ENCODE measurements around the gene EVC.

The EVC gene

DNA sequence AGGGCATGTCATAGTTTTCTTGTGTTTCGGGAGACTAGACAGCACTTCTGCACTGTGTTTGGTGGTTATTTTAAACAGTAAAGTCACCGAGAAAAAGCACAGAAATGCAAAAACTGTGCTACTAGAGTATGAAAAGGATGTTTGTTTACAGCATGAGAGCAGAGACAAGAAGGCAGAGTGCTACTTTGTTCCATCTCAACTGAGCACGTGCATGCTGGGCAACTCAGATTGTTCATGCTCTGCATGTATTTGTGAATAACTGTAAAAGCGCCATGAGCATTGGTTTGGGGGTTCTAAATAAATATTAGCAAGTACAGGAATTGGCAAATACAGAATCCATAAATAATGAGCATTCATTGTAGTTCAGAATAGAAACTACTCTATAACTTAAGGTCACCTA is 7.4 kb downstream of the EVC start:
- CTCF ChIA-PET = no interaction called here
- no peak for TF ChIP-seq ARNT (IDR thresholded peaks at IDR 0.05)
- TF ChIP-seq HDGF (IDR thresholded peaks at IDR 0.05; ENCODE audit: borderline replicate concordance) = no peak
- no peak for TF ChIP-seq NFRKB (IDR thresholded peaks at IDR 0.05)
- TF ChIP-seq L3MBTL2 (conservative IDR thresholded peaks at IDR 0.05) = no peak
- no peak for TF ChIP-seq SP1 (IDR thresholded peaks at IDR 0.05)
- no peak for TF ChIP-seq FOXK2 (IDR thresholded peaks at IDR 0.05)
- no peak for TF ChIP-seq ZNF384 (IDR thresholded peaks at IDR 0.05)
- TF ChIP-seq ELF4 (IDR thresholded peaks at IDR 0.05) = no peak
- TF ChIP-seq SUZ12 (IDR thresholded peaks at IDR 0.05) = no peak
- no peak for TF ChIP-seq FOXA1 (IDR thresholded peaks at IDR 0.05)
- TF ChIP-seq TARDBP (IDR thresholded peaks at IDR 0.05) = no peak
- no peak for DNase-seq (ENCODE audit: extremely low spot score)
- POLR2A ChIA-PET = no interaction called here

- DNase-seq (ENCODE audit: extremely low spot score) = no peak
- no peak for TF ChIP-seq FOXA1 (IDR thresholded peaks at IDR 0.05)
- no peak for TF ChIP-seq FOXK2 (IDR thresholded peaks at IDR 0.05)
- TF ChIP-seq BHLHE40 (IDR thresholded peaks at IDR 0.05; ENCODE audit: borderline replicate concordance) = no peak
- TF ChIP-seq ELF4 (IDR thresholded peaks at IDR 0.05) = no peak
- no peak for TF ChIP-seq LEF1 (IDR thresholded peaks at IDR 0.05; ENCODE audit: borderline replicate concordance)
- no peak for TF ChIP-seq TARDBP (IDR thresholded peaks at IDR 0.05)
- no peak for TF ChIP-seq SUZ12 (IDR thresholded peaks at IDR 0.05)
- TF ChIP-seq ARNT (IDR thresholded peaks at IDR 0.05) = no peak
- no peak for TF ChIP-seq PKNOX1 (IDR thresholded peaks at IDR 0.05)
- no peak for TF ChIP-seq ZNF384 (IDR thresholded peaks at IDR 0.05)
- no peak for TF ChIP-seq NFRKB (IDR thresholded peaks at IDR 0.05)
- TF ChIP-seq HDGF (IDR thresholded peaks at IDR 0.05; ENCODE audit: borderline replicate concordance) = no peak
- no peak for TF ChIP-seq SP1 (IDR thresholded peaks at IDR 0.05)
- no peak for TF ChIP-seq FOXM1 (IDR thresholded peaks at IDR 0.05; ENCODE audit: borderline replicate concordance)
- TF ChIP-seq L3MBTL2 (conservative IDR thresholded peaks at IDR 0.05) = no peak
- no peak for TF ChIP-seq CTBP1 (IDR thresholded peaks at IDR 0.05; ENCODE audit: borderline replicate concordance)
- POLR2A ChIA-PET = interaction anchor here (0.5 kb wide), 1 partner anchor 297 kb away, joined by 3 read pairs; no protein-coding TSS in a partner anchor
- CTCF ChIA-PET = no interaction called here
These were observed 8.5 kb downstream of the EVC start for GRCh38 chr4:5719350-5720055.

DNA sequence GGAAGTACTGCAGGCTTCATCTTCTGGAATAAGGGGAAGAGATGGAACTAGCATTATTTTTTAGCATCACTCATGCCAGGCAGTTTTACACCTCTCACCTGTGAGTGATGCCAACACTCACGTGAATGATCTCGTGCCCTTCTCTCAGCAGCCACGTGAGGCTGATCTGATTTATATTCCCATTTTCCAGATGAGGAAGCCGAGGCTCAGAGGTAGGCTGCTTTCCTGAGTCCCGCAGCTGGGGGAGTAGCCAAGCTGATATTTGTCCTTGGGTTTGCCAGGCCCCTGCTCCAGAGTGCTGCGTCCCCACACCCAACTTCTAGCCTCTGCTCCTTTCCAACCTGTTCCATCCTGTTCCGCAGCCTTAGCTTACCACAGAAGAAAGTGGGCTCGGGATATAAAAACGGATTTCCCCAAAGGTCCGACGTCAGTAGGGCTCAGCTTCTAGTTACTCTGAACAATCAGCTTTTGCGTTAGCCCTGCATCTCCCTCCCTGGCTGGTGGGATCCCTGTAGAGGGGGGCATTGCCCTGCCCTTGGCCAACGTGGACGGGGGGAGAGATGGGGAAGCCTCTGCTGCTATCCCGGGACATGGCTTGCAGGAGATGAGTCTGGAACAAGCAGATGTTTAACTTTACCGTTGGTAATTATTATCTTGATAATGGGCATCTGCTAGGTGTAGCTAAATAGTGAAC is 9.3 kb downstream of the EVC start:
- no peak for DNase-seq (ENCODE audit: extremely low spot score)
- TF ChIP-seq FOXM1 (IDR thresholded peaks at IDR 0.05; ENCODE audit: borderline replicate concordance) = no peak
- no peak for TF ChIP-seq ARNT (IDR thresholded peaks at IDR 0.05)
- TF ChIP-seq FOXA1 (IDR thresholded peaks at IDR 0.05) = no peak
- TF ChIP-seq CTBP1 (IDR thresholded peaks at IDR 0.05; ENCODE audit: borderline replicate concordance) = no peak
- no peak for TF ChIP-seq L3MBTL2 (conservative IDR thresholded peaks at IDR 0.05)
- TF ChIP-seq FOXK2 (IDR thresholded peaks at IDR 0.05) = no peak
- no peak for TF ChIP-seq ZNF384 (IDR thresholded peaks at IDR 0.05)
- TF ChIP-seq NFRKB (IDR thresholded peaks at IDR 0.05) = no peak
- no peak for TF ChIP-seq ELF4 (IDR thresholded peaks at IDR 0.05)
- TF ChIP-seq TARDBP (IDR thresholded peaks at IDR 0.05) = no peak
- no peak for TF ChIP-seq SP1 (IDR thresholded peaks at IDR 0.05)
- no peak for TF ChIP-seq HDGF (IDR thresholded peaks at IDR 0.05; ENCODE audit: borderline replicate concordance)
- TF ChIP-seq PKNOX1 (IDR thresholded peaks at IDR 0.05) = no peak
- ChIA-PET POLR2A (no interaction called here), CTCF (no interaction called here)

DNA sequence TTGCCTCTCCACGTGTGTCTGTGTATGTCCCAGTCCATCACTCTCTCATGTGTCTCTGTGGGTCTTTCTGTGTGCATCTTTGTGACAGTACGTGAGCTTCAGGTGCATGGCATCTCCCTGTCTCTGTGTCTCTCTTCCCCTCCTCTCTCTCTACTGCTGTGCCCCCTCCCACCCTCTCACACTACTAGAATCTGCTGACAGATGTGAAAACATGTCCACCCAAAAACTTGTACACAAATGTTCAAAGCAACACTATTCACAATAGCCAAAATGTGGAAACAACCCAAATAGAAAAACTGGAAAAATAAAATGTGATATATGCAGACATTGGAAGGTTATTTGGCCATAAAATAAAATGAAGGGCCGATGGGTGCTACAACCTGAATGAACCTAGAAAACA is 10.0 kb downstream of the EVC start:
- ChIA-PET POLR2A (no interaction called here), CTCF (no interaction called here)
- no peak for DNase-seq (ENCODE audit: extremely low spot score)
- TF ChIP-seq LEF1 (IDR thresholded peaks at IDR 0.05; ENCODE audit: borderline replicate concordance) = no peak
- no peak for TF ChIP-seq SP1 (IDR thresholded peaks at IDR 0.05)
- TF ChIP-seq FOXM1 (IDR thresholded peaks at IDR 0.05; ENCODE audit: borderline replicate concordance) = no peak

GRCh38 chr4:5721923-5722322 is 10.9 kb downstream of the EVC start:
- no peak for TF ChIP-seq SUZ12 (IDR thresholded peaks at IDR 0.05)
- TF ChIP-seq L3MBTL2 (conservative IDR thresholded peaks at IDR 0.05) = no peak
- no peak for TF ChIP-seq SP1 (IDR thresholded peaks at IDR 0.05)
- no peak for TF ChIP-seq ZNF384 (IDR thresholded peaks at IDR 0.05)
- no peak for TF ChIP-seq FOXM1 (IDR thresholded peaks at IDR 0.05; ENCODE audit: borderline replicate concordance)
- TF ChIP-seq PKNOX1 (IDR thresholded peaks at IDR 0.05) = no peak
- no peak for TF ChIP-seq ELF4 (IDR thresholded peaks at IDR 0.05)
- no peak for TF ChIP-seq BHLHE40 (IDR thresholded peaks at IDR 0.05; ENCODE audit: borderline replicate concordance)
- CTCF ChIA-PET = no interaction called here
- POLR2A ChIA-PET = no interaction called here
- no peak for DNase-seq (ENCODE audit: extremely low spot score)

DNA sequence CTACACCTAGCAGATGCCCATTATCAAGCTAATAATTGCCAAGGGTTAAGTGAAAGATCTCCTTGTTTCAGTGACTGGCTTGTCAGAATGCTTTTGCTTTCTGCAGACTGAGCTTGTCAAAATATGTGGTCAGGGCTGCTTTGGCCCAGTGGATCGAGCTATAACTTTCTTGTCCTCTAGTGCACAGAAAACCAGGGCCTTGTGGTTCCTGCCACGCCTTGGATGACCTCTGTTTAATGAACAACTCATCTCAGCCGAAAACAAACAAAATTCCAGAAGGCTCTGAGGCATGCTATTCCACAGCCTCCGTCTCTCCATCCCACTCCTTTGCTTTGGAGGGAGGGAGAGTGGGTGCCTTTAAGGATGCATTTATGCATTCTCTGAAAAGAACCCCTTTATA is 11.3 kb downstream of the EVC start:
- CTCF ChIA-PET = no interaction called here
- POLR2A ChIA-PET = no interaction called here
- no peak for DNase-seq (ENCODE audit: extremely low spot score)
- no peak for TF ChIP-seq NFRKB (IDR thresholded peaks at IDR 0.05)
- no peak for TF ChIP-seq ELF4 (IDR thresholded peaks at IDR 0.05)
- TF ChIP-seq SUZ12 (IDR thresholded peaks at IDR 0.05) = no peak
- TF ChIP-seq PKNOX1 (IDR thresholded peaks at IDR 0.05) = no peak
- no peak for TF ChIP-seq BHLHE40 (IDR thresholded peaks at IDR 0.05; ENCODE audit: borderline replicate concordance)
- no peak for TF ChIP-seq ZNF384 (IDR thresholded peaks at IDR 0.05)
- no peak for TF ChIP-seq L3MBTL2 (conservative IDR thresholded peaks at IDR 0.05)
- no peak for TF ChIP-seq CTBP1 (IDR thresholded peaks at IDR 0.05; ENCODE audit: borderline replicate concordance)
- TF ChIP-seq SP1 (IDR thresholded peaks at IDR 0.05) = no peak
- TF ChIP-seq FOXA1 (IDR thresholded peaks at IDR 0.05) = no peak
- no peak for TF ChIP-seq FOXK2 (IDR thresholded peaks at IDR 0.05)
- TF ChIP-seq TARDBP (IDR thresholded peaks at IDR 0.05) = no peak
- no peak for TF ChIP-seq ARNT (IDR thresholded peaks at IDR 0.05)
- TF ChIP-seq HDGF (IDR thresholded peaks at IDR 0.05; ENCODE audit: borderline replicate concordance) = no peak
- TF ChIP-seq FOXM1 (IDR thresholded peaks at IDR 0.05; ENCODE audit: borderline replicate concordance) = no peak
- no peak for TF ChIP-seq LEF1 (IDR thresholded peaks at IDR 0.05; ENCODE audit: borderline replicate concordance)
